DMS114 treated with DMSO at 0.1 percent for 48 hours (cell line): ENCODE data around the gene SCAMP5.

ENCODE experiments used
- DNase-seq: peaks from one replicate; lab custom pipeline; 2025; ENCODE audit not compliant: unreplicated experiment; lab: John Stamatoyannopoulos, UW

Gene SCAMP5

DNA sequence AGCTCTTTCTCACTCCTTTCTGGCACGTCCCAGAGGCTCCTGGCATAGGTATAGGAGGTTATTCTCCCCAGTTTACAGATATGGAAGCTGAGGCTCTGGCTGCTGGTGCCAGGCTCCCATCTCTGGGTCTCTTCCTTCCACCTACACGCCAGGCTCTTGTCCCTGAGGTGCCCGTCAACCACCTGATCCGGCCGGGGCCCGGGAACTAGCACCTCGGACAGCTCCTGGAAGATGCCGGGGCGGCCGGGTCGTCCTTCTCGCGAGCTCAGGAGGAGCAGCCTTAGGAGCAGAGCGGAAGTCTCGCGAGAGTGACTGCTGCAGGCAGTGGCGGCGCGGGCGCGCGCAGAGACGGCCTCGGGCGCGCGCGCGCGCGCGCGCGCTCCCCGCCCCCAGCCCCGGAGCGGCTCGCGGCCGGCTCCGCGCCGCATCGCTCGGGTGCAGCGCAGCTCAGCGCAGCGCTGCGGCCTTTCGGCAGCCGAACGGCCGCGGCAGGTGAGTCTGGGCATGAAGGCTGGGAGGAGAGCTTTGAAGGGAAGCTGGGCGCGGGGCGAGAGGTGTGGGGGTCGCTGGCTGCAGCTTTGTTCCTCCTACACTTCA lies at the start of gene SCAMP5:
Gene SCAMP5, plus strand, starts transcription at position 382 of the 597 bp plus-strand sequence. CDS start 16,277 bp downstream, outside the sequence.
- DNase-seq = peak; percentile 86

GRCh38 chr15:74950078-74950908 lies 45.1 kb upstream of the SCAMP5 start:
- peak; percentile 87 for DNase-seq

GRCh38 chr15:74951006-74951405 lies 44.4 kb upstream of the SCAMP5 start:
- DNase-seq = no peak

DNA sequence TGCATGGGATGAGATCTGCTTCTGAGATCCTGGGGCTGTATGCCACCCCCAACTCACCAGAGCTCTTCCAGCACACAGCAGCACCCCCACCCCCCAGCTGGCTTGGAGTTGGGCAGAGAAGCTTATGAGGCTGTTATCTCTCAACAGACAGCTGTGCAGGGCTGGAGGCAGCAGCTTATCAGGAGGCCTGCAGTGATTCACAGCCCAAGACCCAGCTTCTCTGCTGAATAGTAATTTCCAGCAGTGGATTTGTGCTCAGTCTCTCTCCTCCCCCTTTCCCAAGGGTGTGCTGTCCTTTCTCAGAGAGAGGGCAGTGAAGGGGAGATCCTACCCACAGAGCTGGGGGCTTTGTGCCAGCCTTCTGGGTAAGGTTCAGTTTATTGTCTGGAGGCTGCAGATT lies 40.8 kb upstream of the SCAMP5 start:
- DNase-seq = no peak

DNA sequence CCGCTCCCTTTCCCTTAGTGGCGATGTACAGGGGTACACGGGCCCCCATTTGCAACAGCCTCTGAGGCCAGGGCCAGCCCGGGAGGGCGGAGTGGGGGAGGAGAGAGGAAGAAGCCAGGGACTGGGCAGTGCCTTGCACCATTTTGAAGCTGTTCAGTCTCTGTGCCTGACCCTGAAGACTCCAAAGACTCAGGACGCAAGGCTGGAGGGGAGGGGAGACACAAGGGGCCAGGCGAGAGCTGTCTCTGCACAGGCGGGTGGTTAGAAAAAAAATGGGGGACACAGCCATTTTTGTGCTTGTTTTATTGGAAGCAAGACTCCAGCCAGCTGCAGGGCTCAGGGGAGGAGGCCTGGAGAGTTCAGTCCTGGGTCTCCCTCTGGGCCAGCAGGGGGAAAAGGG lies 40.3 kb upstream of the SCAMP5 start:
- DNase-seq = no peak

- peak; percentile 75 for DNase-seq
Observed at GRCh38 chr15:74955796-74956647, 39.3 kb upstream of the SCAMP5 start.

- DNase-seq = peak; percentile 83
Observed at GRCh38 chr15:74956648-74957475, 38.5 kb upstream of the SCAMP5 start, which contains the start of gene RPP25. RPP25 (minus strand) TSS chr15:74956772; CDS start chr15:74956583, 189 bp downstream.

DNA sequence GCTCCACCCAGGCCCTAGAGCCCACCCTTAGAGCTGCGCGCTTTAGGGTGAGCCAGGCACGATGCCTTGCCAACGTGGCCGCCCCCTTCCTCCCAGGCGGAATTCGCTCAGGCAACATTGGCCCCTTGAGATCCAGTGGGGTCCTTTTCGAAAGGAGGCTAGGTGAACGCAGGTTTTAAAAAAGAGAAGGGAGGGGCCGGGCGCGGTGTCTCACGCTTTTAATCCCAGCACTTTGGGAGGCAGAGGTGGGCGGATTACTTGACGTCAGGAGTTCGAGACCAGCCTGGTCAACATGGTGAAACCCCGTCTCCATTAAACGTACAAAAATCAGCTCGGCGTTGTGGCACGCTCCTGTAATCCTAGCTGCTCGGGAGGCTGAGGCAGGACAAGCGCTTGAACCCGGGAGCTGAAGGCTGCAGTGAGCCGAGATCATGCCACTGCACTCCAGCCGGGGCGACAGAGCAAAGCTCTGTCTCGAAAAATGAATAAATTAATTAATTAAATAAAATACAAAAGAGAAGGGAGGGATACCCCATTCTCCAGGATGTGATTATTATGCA lies 37.8 kb upstream of the SCAMP5 start:
- DNase-seq = no peak

GRCh38 chr15:74958320-74958907 lies 36.9 kb upstream of the SCAMP5 start:
- DNase-seq = peak; percentile 70

DNA sequence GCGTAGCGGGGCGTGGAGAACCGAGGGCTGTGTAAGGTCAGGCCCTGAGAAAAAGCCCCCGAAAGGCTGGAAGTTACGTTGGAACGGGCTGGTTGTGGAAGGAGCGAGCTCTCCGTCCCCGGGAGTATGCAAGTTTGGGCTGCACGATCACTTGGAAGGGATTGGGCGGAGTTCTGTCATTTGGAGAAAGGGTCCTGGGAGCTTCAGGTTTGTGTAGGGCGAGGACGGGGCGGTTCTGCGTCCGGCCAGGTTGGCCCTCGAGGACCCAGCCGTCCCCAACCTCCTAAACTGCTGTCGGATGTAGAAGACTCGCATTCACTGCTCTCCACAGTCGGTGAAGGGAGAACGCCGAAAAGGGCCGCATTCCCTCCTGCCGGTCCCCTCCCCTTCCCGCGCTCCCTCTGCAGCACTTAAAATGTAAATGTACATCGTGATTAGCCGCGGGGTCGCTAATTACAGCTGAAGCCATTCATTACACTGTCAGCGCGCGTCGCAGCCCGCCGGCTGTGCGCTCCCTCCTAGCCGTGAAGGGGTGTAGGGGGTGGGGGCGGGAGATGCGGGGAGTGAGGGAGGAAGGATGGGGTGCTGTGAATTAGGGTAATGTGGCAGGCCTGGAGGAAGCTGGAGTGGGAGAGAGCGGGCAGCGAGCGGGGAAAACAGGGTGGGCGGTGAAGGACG lies 36.3 kb upstream of the SCAMP5 start:
- no peak for DNase-seq

- DNase-seq = no peak
Observed at GRCh38 chr15:74959586-74959939, 35.8 kb upstream of the SCAMP5 start.

DNA sequence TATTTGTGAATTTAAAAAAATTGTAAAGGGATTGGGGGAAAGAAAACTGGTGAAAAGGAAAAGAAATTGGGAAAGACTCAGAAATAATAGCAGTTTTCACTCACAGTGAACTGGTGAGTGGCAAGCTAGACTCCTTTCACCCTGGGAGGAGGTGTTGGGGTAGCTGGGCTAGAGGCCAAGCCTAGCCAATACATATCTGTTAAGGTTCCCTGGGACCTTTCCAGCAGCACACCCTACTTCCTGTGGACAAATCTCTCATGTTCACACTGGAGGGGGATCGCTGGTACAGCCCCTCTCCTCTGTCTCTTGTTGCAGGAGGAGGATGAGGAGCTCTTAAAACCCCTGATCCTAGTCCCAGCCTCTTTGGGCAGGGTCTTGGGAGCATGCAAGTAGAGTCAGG lies 35.1 kb upstream of the SCAMP5 start:
- no peak for DNase-seq

- no peak for DNase-seq
Observed at GRCh38 chr15:74960995-74961588, 34.3 kb upstream of the SCAMP5 start.

DNA sequence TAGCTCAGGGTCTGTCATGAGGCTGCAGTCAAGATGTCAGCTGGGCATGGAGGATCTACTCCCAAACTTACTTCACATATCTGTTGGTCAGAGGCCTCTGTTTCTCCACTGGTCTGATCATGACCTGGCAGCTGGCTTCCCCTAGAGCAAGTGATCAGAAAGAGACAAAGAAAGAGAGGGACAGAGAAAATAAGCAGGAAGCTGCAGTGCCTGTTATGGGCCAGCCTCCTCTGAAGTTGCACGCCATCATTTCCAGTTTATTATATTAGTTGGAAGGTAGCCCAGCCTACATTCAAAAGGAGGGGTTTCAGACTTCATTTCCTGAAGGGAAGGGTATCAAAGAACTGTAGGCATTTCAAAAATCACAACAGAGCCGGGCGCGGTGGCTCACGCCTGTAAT lies 33.7 kb upstream of the SCAMP5 start:
- no peak for DNase-seq

GRCh38 chr15:74962219-74962618 lies 33.1 kb upstream of the SCAMP5 start:
- no peak for DNase-seq

DNA sequence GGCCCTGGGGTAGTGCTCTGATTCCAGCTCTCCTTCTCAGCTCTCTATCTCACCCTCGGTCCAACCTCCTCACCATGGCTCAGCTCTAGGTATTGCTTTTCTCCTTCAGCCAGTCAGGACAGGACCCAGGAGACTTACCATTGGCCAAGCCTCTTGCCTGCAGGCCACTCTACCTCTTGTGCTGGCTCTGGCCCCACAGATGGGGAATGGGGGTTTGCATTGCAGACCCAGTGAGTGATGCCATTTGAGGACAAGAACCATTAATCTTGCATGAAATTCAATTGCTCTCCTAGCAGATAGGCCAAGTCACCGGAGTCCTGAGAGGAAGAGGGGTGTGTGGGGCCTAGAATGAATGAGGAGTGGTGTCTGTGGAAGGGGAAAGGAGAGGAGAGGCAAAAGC lies 32.7 kb upstream of the SCAMP5 start:
- no peak for DNase-seq

DNA sequence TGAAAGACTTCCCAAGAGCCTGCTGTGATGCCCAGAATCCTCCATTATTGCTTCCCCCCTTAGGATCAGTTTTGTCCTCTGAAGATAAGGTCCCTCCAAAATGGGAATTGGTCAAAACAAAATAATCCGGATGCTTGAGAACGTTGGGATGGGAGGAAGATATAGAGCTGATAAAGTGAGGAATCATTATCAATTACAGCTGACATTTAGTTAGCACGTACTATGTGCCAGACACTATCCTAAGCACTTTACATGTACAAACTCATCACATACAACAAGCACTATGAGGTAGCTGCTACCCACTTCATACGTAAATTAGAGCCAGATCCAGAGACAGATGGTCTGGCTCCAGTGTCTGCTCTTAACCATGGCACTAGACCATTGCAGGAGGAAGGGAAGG lies 32.1 kb upstream of the SCAMP5 start:
- no peak for DNase-seq

- no peak for DNase-seq
Observed at GRCh38 chr15:74964794-74965193, 30.6 kb upstream of the SCAMP5 start.

- no peak for DNase-seq
Observed at GRCh38 chr15:74967670-74968069, 27.7 kb upstream of the SCAMP5 start.
